CD4-positive, CD25-positive, alpha-beta regulatory T cell (primary cell): ENCODE measurements around the gene WDR75. TPM values are rescaled to one million over a fixed set of nuclear protein-coding genes. Genes with fewer than 3 reads are reported as not detected.

Experiments
- ATAC-seq, 2 donors: fragments of 150-1000 bp; cut with Tn5 transposase; one replicate each; pipeline ENCODE4 v1.10.0; 2021; ENCODE audit warnings: low read depth in 2 of 2, moderate number of reproducible peaks in 2 of 2, moderate library complexity in 1 of 2
- DNase-seq, 3 donors: peaks; one replicate each; pipeline versions ENCODE4 v3.0.0 to v3.0.0-alpha.2; 2012 to 2022; ENCODE audit warnings: mixed read lengths in 1 of 3
- H3K27ac ChIP-seq: one replicate; pipeline ENCODE4 v1.7.0; 2013; ENCODE audit warnings: mild to moderate bottlenecking, low read length; ENCODE audit not compliant: insufficient read depth, poor library complexity, severe bottlenecking
- H3K27me3 ChIP-seq: one replicate; pipeline ENCODE4 v1.7.0; 2013; ENCODE audit warnings: low read length; ENCODE audit not compliant: control insufficient read depth, insufficient read depth
- H3K36me3 ChIP-seq: one replicate; pipeline ENCODE4 v1.7.0; 2013; ENCODE audit warnings: mild to moderate bottlenecking, low read length, moderate library complexity; ENCODE audit not compliant: control insufficient read depth, insufficient read depth
- H3K4me1 ChIP-seq: 2 replicates; pipeline ENCODE4 v1.7.0; 2013; ENCODE audit warnings: mild to moderate bottlenecking, low read length; ENCODE audit not compliant: insufficient read depth, control insufficient read depth, poor library complexity, severe bottlenecking
- H3K4me3 ChIP-seq: one replicate; pipeline ENCODE4 v1.7.0; 2013; ENCODE audit warnings: low read depth, mild to moderate bottlenecking, low read length, moderate library complexity
- H3K9me3 ChIP-seq, 2 experiments: 1 replicate in 1 of 2; 2 replicates in 1 of 2; pipeline ENCODE4 v1.7.0; 2013; ENCODE audit warnings: low read length in 2 of 2, mild to moderate bottlenecking in 1 of 2, moderate library complexity in 1 of 2; ENCODE audit not compliant: control insufficient read depth in 2 of 2
- H3K27ac Mint-ChIP-seq, 3 donors: one replicate each; pipeline ENCODE4 v1.8.0; 2020 to 2022; ENCODE audit warnings: mild to moderate bottlenecking in 3 of 3, mixed read lengths in 3 of 3, moderate library complexity in 2 of 3
- H3K27me3 Mint-ChIP-seq: one replicate; pipeline ENCODE4 v1.8.0; 2022; ENCODE audit warnings: mild to moderate bottlenecking, mixed read lengths
- H3K36me3 Mint-ChIP-seq: one replicate; pipeline ENCODE4 v1.8.0; 2020; ENCODE audit warnings: mixed read lengths
- H3K4me1 Mint-ChIP-seq, 4 donors: one replicate each; pipeline ENCODE4 v1.8.0; 2020 to 2022; ENCODE audit warnings: mixed read lengths in 4 of 4, mild to moderate bottlenecking in 1 of 4
- H3K4me3 Mint-ChIP-seq, 4 donors: one replicate each; pipeline ENCODE4 v1.8.0; 2020 to 2022; ENCODE audit warnings: mild to moderate bottlenecking in 4 of 4, mixed read lengths in 4 of 4, moderate library complexity in 3 of 4
- H3K9me3 Mint-ChIP-seq, 7 donors: one replicate each; pipeline ENCODE4 v1.8.0; 2020 to 2022; ENCODE audit warnings: mixed read lengths in 7 of 7, mild to moderate bottlenecking in 3 of 7, moderate library complexity in 2 of 7
- polyA plus RNA-seq, 4 donors: library from polyadenylated mRNA; unstranded; fragments of 300-500 nt; fragmentation: Illumina TruSeq; gene quantifications; one replicate each; pipeline ENCODE4 v1.2.3, GENCODE V29; 2021
- total RNA-seq: library from RNA; stranded (reverse); gene quantifications from one replicate; pipeline ENCODE4 v1.2.3, GENCODE V29; 2022

The WDR75 gene
- total and polyA plus RNA-seq, 5 donors from 2014 or later: 11.6 to 45.6 (median 15.5) TPM

DNA sequence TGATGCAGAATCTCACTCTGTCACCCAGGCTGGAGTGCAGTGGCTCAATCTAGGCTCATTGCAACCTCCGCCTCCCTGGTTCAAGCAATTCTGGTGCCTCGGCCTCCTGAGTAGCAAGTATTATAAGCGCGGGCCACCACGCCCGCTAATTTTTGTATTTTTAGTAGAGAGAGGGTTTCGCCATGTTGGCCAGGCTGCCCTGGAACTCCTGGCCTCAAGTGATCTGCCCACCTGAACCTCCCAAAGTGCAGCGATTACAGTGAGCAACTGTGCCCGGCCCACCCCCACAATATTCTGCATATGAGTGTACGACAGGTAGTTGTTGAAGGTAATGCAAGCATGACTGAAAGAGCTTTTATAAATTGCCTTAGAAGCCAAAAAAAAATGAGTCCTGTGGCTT, 1.2 kb downstream of the WDR75 start:
- no peaks in the 10 kb centered on the region for H3K27me3 ChIP-seq
- Mint-ChIP-seq H3K36me3 (no peaks in the 10 kb centered on the region), H3K4me3 (peak overlapping the region in 1 of 4 donors; percentile 100), H3K9me3 (no peaks in the 10 kb centered on the region), H3K27me3 (peaks cover 12% of the 10 kb centered on the region), H3K4me1 (peaks cover 18 to 36% (median 19%) of the 10 kb centered on the region in 4 donors), H3K27ac (peak overlapping the region in 1 of 3 donors; percentile 6)
- no peaks in the 10 kb centered on the region for H3K9me3 ChIP-seq
- H3K36me3 ChIP-seq: peaks cover 5% of the 10 kb centered on the region
- DNase-seq (no peak), ATAC-seq (no peak)
- H3K4me1 ChIP-seq: peaks cover 36% of the 10 kb centered on the region
- peak overlapping the region; percentile 96 for H3K27ac ChIP-seq
- H3K4me3 ChIP-seq: peak overlapping the region; percentile 99

DNA sequence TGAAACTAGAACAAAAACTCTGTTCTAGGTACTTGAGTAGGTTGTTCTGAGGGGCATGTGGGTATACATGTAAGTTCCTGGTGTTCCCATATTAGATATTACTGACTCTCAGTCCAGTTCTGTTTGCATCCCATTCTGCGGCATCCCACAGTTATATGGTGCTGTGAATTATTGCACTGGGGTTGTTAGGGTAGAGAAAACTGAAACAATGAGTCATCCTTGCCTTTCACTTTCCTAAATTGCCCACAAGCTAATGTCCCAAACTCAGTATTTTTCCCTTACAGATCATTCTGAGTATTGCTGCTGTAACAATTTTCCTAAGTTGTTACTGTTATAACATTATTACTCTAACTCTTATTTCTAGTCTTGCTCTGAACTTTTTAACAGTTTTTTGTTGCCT, 3.0 kb downstream of the WDR75 start:
- no peak overlapping the region for H3K4me3 Mint-ChIP-seq
- peaks cover 36% of the 10 kb centered on the region for H3K4me1 ChIP-seq
- H3K27ac Mint-ChIP-seq: no peak overlapping the region
- H3K36me3 ChIP-seq: peaks cover 18% of the 10 kb centered on the region
- peak overlapping the region; percentile 2 for H3K4me3 ChIP-seq
- DNase-seq: no peak
- no peak for ATAC-seq
- H3K36me3 Mint-ChIP-seq: peaks cover 8% of the 10 kb centered on the region
- H3K4me1 Mint-ChIP-seq: peaks cover 19 to 36% (median 22%) of the 10 kb centered on the region in 4 donors
- H3K27ac ChIP-seq: no peak overlapping the region
- H3K27me3 Mint-ChIP-seq: peaks cover 6% of the 10 kb centered on the region
- no peaks in the 10 kb centered on the region for H3K9me3 Mint-ChIP-seq
- H3K9me3 ChIP-seq: no peaks in the 10 kb centered on the region
- no peaks in the 10 kb centered on the region for H3K27me3 ChIP-seq

- Histone ChIP-seq H3K9me3 (no peaks in the 10 kb centered on the region), H3K36me3 (peaks cover 42% of the 10 kb centered on the region), H3K4me3 (no peak overlapping the region), H3K4me1 (peaks cover 35% of the 10 kb centered on the region), H3K27me3 (no peaks in the 10 kb centered on the region), H3K27ac (no peak overlapping the region)
- DNase-seq (no peak), ATAC-seq (no peak)
- Mint-ChIP-seq H3K4me3 (peak overlapping the region in 1 of 4 donors; percentile 27), H3K27ac (peak overlapping the region in 1 of 3 donors; percentile 16), H3K36me3 (peaks cover 25% of the 10 kb centered on the region), H3K27me3 (no peaks in the 10 kb centered on the region), H3K9me3 (no peaks in the 10 kb centered on the region), H3K4me1 (peaks cover 12 to 22% (median 21%) of the 10 kb centered on the region in 4 donors)
Observed at GRCh38 chr2:189446780-189447179, 5.5 kb downstream of the WDR75 start.

- no peak for DNase-seq
- H3K27me3 Mint-ChIP-seq: no peaks in the 10 kb centered on the region
- H3K27ac Mint-ChIP-seq: no peak overlapping the region
- Histone ChIP-seq H3K9me3 (no peaks in the 10 kb centered on the region), H3K4me3 (no peak overlapping the region), H3K27me3 (no peaks in the 10 kb centered on the region), H3K36me3 (peaks cover 94% of the 10 kb centered on the region), H3K4me1 (no peaks in the 10 kb centered on the region), H3K27ac (no peak overlapping the region)
- H3K4me3 Mint-ChIP-seq: no peak overlapping the region
- H3K36me3 Mint-ChIP-seq: peaks cover 50% of the 10 kb centered on the region
- no peak for ATAC-seq
- peaks cover 3 to 16% (median 7%) of the 10 kb centered on the region in 4 donors for H3K4me1 Mint-ChIP-seq
- H3K9me3 Mint-ChIP-seq: no peaks in the 10 kb centered on the region
Observed at GRCh38 chr2:189454009-189454408, 12.7 kb downstream of the WDR75 start.

- Histone ChIP-seq H3K9me3 (no peaks in the 10 kb centered on the region), H3K4me3 (no peak overlapping the region), H3K36me3 (peaks cover 97% of the 10 kb centered on the region), H3K27ac (no peak overlapping the region), H3K27me3 (no peaks in the 10 kb centered on the region), H3K4me1 (no peaks in the 10 kb centered on the region)
- Mint-ChIP-seq H3K4me1 (peaks cover 0 to 4% (median 0%) of the 10 kb centered on the region in 4 donors), H3K27ac (no peak overlapping the region), H3K9me3 (no peaks in the 10 kb centered on the region), H3K4me3 (no peak overlapping the region), H3K27me3 (no peaks in the 10 kb centered on the region), H3K36me3 (peaks cover 55% of the 10 kb centered on the region)
- DNase-seq (no peak), ATAC-seq (no peak)
Observed at GRCh38 chr2:189465076-189465475, 23.8 kb downstream of the WDR75 start.

- peaks cover 95% of the 10 kb centered on the region for H3K36me3 ChIP-seq
- no peaks in the 10 kb centered on the region for H3K4me1 ChIP-seq
- no peak overlapping the region for H3K4me3 Mint-ChIP-seq
- no peak overlapping the region for H3K27ac ChIP-seq
- H3K27ac Mint-ChIP-seq: no peak overlapping the region
- H3K9me3 Mint-ChIP-seq: no peaks in the 10 kb centered on the region
- no peaks in the 10 kb centered on the region for H3K27me3 ChIP-seq
- no peak for DNase-seq
- H3K4me3 ChIP-seq: no peak overlapping the region
- H3K36me3 Mint-ChIP-seq: peaks cover 53% of the 10 kb centered on the region
- H3K4me1 Mint-ChIP-seq: peaks cover 0 to 4% (median 0%) of the 10 kb centered on the region in 4 donors
- H3K9me3 ChIP-seq: no peaks in the 10 kb centered on the region
- no peaks in the 10 kb centered on the region for H3K27me3 Mint-ChIP-seq
- ATAC-seq: no peak
Observed at GRCh38 chr2:189465478-189465877, 24.2 kb downstream of the WDR75 start.

GRCh38 chr2:189466046-189466445, 24.8 kb downstream of the WDR75 start:
- H3K27ac ChIP-seq: no peak overlapping the region
- Mint-ChIP-seq H3K9me3 (no peaks in the 10 kb centered on the region), H3K27ac (no peak overlapping the region), H3K4me3 (no peak overlapping the region), H3K36me3 (peaks cover 54% of the 10 kb centered on the region), H3K27me3 (no peaks in the 10 kb centered on the region), H3K4me1 (peaks cover 0 to 4% (median 0%) of the 10 kb centered on the region in 4 donors)
- no peaks in the 10 kb centered on the region for H3K4me1 ChIP-seq
- peaks cover 95% of the 10 kb centered on the region for H3K36me3 ChIP-seq
- no peak for DNase-seq
- H3K27me3 ChIP-seq: no peaks in the 10 kb centered on the region
- ATAC-seq: no peak
- no peaks in the 10 kb centered on the region for H3K9me3 ChIP-seq
- H3K4me3 ChIP-seq: no peak overlapping the region

- H3K27me3 Mint-ChIP-seq: no peaks in the 10 kb centered on the region
- ATAC-seq (no peak), DNase-seq (peak in 2 of 3 donors; percentile 22 to 26)
Observed at GRCh38 chr2:189466656-189467055, 25.4 kb downstream of the WDR75 start.

More at GRCh38 chr2:189466656-189467055, 25.4 kb downstream of the WDR75 start:
- Mint-ChIP-seq H3K4me3 (no peak overlapping the region), H3K27ac (no peak overlapping the region), H3K36me3 (peaks cover 59% of the 10 kb centered on the region), H3K9me3 (no peaks in the 10 kb centered on the region), H3K4me1 (peaks cover 0 to 4% (median 0%) of the 10 kb centered on the region in 4 donors)
- no peaks in the 10 kb centered on the region for H3K27me3 ChIP-seq
- no peak overlapping the region for H3K4me3 ChIP-seq
- no peaks in the 10 kb centered on the region for H3K9me3 ChIP-seq
- H3K27ac ChIP-seq: peak overlapping the region; percentile 0
- H3K36me3 ChIP-seq: peaks cover 95% of the 10 kb centered on the region
- H3K4me1 ChIP-seq: no peaks in the 10 kb centered on the region
